HG03558 (cell line): ENCODE results near the gene UBA3.

Experiments used
- ATAC-seq: cut with Tn5 transposase; IDR thresholded peaks from one replicate; pipeline ENCODE4 v1.9.1; 2021; ENCODE audit warnings: moderate number of reproducible peaks; ENCODE audit not compliant: unreplicated experiment; ENCODE audit errors: extremely low read depth

Gene UBA3

GRCh38 chr3:69080233-69080920, at the start of gene UBA3:
TSS of gene UBA3 (minus strand) at chr3:69080365. CDS start at chr3:69080353, 12 bp downstream.
- peak; percentile 16 for ATAC-seq

- no peak for ATAC-seq
Measured at GRCh38 chr3:69129531-69129930, 49.4 kb upstream of the UBA3 start.

- ATAC-seq = no peak
Measured at GRCh38 chr3:69128509-69128908, 48.3 kb upstream of the UBA3 start.

GRCh38 chr3:69126999-69127398, 46.8 kb upstream of the UBA3 start:
- ATAC-seq = no peak

GRCh38 chr3:69126216-69126615, 46.1 kb upstream of the UBA3 start:
- no peak for ATAC-seq

GRCh38 chr3:69122403-69122802, 42.2 kb upstream of the UBA3 start, which contains the start of gene LMOD3:
TSS of gene LMOD3 (minus strand) at chr3:69122595. CDS start at chr3:69122386, 209 bp downstream.
- no peak for ATAC-seq

GRCh38 chr3:69121950-69122349, 41.8 kb upstream of the UBA3 start:
- ATAC-seq = no peak

- no peak for ATAC-seq
Measured at GRCh38 chr3:69121513-69121912, 41.3 kb upstream of the UBA3 start.

- ATAC-seq = peak; percentile 85
Measured at GRCh38 chr3:69120879-69121464, 40.8 kb upstream of the UBA3 start.

- ATAC-seq = no peak
Measured at GRCh38 chr3:69119681-69120080, 39.5 kb upstream of the UBA3 start.

GRCh38 chr3:69119138-69119537, 39.0 kb upstream of the UBA3 start:
- no peak for ATAC-seq

- ATAC-seq = no peak
Measured at GRCh38 chr3:69118555-69118954, 38.4 kb upstream of the UBA3 start.

GRCh38 chr3:69116897-69117296, 36.7 kb upstream of the UBA3 start:
- ATAC-seq = no peak

- ATAC-seq = no peak
Measured at GRCh38 chr3:69116162-69116561, 36.0 kb upstream of the UBA3 start.

GRCh38 chr3:69115731-69116130, 35.6 kb upstream of the UBA3 start:
- ATAC-seq = no peak

GRCh38 chr3:69113536-69113935, 33.4 kb upstream of the UBA3 start:
- ATAC-seq = no peak

- no peak for ATAC-seq
Measured at GRCh38 chr3:69110941-69111546, 30.9 kb upstream of the UBA3 start.

- ATAC-seq = no peak
Measured at GRCh38 chr3:69108811-69109210, 28.6 kb upstream of the UBA3 start.

GRCh38 chr3:69107841-69108240, 27.7 kb upstream of the UBA3 start:
- no peak for ATAC-seq

GRCh38 chr3:69105320-69105719, 25.2 kb upstream of the UBA3 start:
- ATAC-seq = no peak

- ATAC-seq = no peak
Measured at GRCh38 chr3:69104586-69104985, 24.4 kb upstream of the UBA3 start.

GRCh38 chr3:69103123-69103522, 23.0 kb upstream of the UBA3 start:
- no peak for ATAC-seq
